Dermis blood vessel endothelial cell (primary cell): ENCODE results near the gene LY6G6F. TPM values are rescaled to one million over a fixed set of nuclear protein-coding genes. Genes with fewer than 3 reads are reported as not detected.
"Not testable (repeated sequence)": the region's sequence is repeated elsewhere in the genome, so short reads cannot be mapped to it uniquely, and the experiment has no call there.

Source experiments
- DNase-seq: peaks from one replicate; pipeline ENCODE4 v3.0.0; 2010
- total RNA-seq: library from RNA; depleted of rRNA; stranded (reverse); fragments of >200 nt; gene quantifications from 2 replicates; pipeline ENCODE4 v1.2.3, GENCODE V29; 2014

Gene LY6G6F
- total RNA-seq, 1 donor from 2014 or later = not detected

GRCh38 chr6:31705931-31706330 is 735 bp upstream of the LY6G6F start:
- no peak for DNase-seq

DNA sequence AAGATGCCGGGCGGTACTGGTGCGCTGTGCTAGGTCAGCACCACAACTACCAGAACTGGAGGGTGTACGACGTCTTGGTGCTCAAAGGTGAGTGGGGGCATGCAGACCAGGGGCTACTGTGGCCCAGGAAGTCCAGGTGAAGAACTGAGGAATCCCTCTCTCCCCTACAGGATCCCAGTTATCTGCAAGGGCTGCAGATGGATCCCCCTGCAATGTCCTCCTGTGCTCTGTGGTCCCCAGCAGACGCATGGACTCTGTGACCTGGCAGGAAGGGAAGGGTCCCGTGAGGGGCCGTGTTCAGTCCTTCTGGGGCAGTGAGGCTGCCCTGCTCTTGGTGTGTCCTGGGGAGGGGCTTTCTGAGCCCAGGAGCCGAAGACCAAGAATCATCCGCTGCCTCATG is 1.0 kb downstream of the LY6G6F start:
- DNase-seq = no peak

DNA sequence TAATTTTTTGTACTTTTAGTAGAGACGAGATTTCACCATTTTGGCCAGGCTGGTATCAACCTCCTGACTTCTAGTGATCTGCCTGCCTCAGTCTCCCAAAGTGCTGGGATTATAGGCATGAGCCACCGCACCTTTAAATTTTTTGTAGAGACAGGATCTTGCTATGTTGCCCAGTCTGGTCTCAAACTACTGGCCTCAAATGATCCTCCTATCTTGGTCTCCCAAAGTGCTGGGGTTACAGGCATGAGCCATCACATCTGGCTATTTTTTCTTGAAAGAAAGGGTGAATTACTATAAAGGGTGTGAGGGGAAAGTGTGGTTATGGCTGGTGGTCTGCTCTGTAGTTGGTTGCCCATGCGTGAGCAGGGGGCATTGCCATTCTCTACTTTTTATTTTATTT is 1.6 kb downstream of the LY6G6F start:
- DNase-seq = no peak

GRCh38 chr6:31709157-31709556 is 2.5 kb downstream of the LY6G6F start:
- not testable (repeated sequence) for DNase-seq

DNA sequence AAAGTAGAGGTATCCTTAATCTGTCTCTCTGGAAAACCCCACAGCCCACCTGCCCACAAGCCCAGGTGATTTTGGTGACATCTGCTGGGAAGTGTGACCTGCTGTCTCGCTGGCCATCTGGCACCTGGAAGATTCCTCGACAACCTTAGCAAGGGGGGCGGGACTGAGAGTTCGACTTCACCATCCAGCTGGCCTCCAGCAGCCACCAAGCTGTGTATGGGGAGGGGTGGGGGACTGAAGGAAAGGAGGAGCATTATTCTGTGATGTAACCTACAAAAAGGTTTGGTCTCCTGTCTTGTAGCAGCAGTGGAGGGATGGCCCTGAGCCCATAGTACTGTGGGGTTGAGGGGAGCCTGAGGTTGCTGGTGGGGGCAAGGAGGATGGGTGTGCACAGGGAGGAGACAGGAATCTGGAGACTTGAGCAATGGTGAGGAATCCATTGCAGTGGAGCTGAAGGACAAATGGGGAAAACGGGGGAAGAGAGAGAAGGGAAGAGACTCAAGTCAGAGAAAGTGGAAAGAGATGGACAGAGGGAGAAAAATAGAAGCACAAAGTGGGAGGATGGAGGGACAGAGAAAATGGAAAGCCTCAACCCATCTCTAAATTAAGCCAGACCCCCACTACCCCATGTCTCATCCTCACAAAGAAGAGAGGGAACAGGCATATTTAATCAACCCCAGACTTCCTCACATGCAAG is 4.0 kb downstream of the LY6G6F start:
- no peak for DNase-seq

GRCh38 chr6:31711233-31711632 is 4.6 kb downstream of the LY6G6F start:
- no peak for DNase-seq

- DNase-seq = no peak
Observed at GRCh38 chr6:31712296-31712695, 5.6 kb downstream of the LY6G6F start.

DNA sequence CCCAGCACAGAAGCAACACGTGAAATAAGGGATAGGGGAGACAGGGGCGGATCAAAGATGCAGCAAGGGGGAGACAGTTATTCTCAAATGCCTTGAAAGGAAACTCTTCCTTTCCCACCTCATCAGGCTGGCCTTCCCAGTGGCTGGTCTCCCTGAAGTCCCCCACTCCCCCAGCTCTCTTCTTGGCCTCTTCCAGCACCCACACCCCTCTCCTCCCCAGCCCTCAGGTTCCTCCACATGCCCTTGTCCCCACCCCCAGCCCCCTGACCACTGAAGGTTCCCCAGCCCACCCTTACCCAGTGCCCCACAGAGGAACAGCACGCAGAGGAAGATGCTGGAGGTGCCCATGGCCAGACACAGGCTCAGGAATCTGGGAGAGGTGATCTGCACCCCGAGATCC is 6.8 kb downstream of the LY6G6F start:
- DNase-seq = no peak

DNA sequence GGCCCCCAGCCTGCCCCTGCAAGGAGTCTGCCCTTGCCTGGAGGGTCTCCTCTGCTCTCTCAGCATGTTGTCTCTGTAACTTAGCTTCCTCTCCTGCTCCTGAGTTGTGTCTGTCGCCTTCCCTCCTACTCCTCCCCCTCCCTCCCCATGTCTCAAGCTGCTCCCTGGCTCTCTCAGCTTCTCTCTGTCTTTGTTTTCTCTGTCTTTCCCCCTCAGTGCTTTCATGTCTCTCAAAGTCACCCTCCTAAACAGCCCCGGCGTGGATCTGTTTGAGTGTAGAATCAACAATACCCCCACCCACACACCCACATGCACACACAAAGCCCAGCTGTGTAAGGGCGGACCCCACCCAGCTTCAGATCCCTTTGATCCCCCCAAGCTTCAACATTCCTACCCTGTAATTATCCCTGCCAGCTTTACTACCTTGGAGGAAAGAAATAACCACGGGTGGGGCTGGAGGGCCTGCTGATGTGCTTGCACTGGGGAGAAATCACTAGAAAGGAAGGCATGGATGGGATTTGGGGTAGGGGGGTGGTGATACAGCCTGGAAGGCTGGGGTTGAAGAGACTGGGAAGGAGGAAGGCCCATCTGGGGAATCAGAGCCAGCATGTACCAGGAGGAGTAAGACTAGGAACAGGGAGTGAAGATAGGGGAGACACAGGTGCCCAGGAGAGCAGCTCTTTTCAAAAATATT is 7.5 kb downstream of the LY6G6F start:
- DNase-seq = no peak

DNA sequence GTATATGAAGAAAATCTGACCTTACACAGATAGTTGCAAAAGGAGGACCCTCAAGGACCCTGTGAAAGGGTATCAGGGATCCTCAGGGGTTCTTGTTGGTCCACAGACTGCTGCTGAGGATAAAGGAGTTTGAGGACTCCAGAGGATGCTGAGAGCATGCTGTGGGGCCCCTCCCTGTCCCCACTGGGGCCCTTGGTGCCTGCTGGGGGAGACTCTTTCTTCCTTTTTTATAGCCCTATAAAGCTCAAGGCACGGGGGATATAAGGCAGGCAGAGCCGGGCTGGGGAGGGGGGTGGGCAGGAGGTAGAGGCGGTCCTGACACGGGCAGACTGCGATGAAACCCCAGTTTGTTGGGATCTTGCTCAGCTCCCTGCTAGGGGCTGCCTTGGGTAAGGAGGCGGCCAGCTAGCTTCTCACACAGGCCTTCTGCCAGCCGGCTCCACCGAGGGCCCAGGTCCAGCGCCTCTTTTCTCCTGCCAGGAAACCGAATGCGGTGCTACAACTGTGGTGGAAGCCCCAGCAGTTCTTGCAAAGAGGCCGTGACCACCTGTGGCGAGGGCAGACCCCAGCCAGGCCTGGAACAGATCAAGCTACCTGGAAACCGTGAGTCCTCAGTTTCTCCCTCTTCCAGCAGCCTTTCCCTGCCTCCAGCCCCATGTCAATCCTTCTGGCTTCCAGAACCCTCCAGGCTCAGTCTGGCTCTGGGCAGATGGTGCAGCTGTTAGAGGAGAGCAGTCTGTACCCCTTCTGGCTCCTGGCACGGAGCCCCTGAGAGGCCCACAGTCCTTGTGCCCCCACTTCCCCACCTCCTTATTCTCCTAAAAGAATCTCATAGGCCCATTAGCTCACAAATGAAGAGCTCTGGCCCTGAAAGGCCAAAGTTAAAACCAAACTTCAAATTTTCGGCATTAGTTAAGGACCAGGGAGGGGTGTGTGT is 8.6 kb downstream of the LY6G6F start, which contains the start of gene LY6G6D:
Gene LY6G6D, plus strand, starts transcription at position 327 of the 937 bp plus-strand sequence. Its CDS starts 8 bp downstream, at position 335.
- no peak for DNase-seq

DNA sequence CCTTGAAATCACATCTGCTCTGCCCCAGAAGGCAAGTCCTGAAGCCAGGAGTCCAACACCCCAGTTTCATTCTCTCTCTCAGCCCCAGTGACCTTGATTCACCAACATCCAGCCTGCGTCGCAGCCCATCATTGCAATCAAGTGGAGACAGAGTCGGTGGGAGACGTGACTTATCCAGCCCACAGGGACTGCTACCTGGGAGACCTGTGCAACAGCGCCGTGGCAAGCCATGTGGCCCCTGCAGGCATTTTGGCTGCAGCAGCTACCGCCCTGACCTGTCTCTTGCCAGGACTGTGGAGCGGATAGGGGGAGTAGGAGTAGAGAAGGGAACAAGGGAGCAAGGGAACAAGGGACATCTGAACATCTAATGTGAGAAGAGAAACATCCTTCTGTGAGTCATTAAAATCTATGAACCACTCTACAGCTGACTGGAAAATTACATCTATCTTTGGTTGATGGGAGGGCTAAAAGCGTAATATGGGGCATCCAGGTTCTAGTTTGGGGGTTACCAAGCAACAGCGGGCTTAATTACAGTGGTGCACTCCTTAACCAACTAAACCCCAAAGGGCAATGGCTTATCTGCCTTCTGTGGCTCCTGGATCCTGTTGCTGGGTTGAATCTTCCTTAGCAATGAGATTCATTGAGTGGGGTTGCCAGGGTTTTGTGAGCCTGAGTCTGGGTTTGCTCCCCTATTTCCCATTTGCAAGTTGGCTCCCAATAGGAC is 11.0 kb downstream of the LY6G6F start:
- no peak for DNase-seq

DNA sequence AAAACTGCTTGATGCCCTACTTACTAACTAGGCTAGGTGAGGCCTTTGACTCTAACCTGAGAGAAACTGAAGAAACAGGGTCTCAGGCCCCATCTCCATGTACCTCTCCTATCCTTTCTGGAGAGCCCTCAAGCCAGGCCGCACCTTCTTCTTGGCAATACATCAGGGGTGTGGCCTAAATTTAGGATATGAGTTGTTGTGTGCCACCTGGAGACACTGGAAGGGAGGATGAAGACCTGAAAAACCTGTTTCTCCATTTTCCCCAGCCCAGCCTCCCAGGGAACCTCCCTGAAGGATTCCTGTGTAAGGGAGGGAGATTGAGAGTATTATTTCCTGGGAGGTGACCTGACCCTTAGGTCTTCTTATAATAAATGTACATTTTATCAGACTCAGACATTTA is 11.6 kb downstream of the LY6G6F start:
- no peak for DNase-seq

DNA sequence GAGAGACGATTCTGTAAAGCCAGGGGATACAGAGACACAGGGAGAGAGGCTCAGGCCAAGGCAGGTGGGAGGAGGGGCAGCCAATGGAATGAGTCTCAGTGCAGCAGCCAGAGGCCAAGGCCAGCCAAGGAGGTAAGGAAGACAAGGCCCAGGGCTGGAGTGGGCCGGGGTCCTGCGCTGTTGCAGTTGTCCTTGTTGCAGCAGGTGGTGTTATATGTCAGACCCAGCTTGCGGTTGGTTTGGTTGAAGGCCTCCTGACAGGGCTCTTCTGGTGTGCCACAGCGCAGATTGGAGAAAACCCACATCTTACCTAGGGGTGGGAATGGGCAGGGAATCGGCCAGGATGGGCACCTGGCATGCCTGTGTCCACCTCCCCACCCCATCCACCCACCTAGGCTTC is 12.3 kb downstream of the LY6G6F start:
- DNase-seq = no peak

DNA sequence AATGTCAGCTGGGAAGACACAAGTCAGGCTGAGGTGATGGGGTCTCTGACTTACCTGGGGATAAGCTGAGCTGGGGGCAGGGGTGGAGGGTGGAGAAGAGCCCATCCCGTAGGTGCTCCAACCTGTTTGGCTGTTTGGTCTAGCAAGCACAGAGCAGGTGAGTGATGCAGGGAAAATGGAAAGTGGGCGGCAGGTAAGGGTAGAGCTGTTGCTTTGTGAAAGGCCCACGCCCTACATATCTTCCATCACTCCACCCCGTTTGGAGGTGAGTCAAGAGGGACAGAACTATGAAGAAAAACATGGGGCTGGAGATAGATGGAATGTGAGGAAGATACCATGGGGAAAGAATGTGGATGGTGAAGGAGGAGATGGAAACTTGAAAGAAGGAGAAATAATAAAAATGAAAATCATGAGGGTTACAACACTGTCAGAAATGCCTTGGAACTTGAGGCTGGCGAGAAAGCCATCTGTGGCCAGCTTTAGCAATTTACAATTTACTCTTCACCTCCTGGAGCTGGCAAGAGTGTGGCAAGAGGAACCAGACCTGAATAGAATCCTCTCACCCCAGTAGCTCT is 13.6 kb downstream of the LY6G6F start:
- DNase-seq = no peak

DNA sequence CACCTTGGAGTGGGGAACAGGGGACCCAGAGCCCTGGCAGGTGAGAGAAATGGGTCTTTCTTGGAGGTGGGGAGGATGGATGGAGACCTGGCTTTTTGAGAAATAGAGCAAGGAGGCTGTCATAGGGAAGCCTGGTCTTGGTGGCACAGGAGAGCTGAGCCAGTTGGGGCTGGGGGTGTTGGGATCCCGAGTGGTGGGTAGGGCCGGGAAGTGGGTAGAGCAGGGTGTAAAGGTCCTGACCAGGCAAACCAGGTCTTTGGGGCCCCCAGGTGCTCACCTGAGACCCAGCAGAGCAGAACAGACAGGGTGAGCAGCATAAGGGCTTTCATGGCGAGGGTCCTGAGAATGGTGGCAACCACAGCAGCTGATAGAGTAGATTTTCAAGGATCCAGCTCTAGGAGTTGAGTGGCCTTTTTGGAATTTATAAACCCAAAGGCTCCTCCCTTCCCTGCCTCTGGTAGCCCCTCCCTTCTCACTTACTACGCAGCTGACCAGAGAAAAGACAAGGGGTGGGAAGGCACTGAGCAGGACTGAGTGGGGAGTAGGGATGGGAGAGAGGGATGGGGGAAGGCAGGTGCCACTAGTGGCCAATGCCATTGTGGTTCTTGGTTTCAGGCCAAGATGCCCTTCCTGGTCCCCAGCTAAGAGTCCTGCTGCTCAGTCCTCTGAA is 14.8 kb downstream of the LY6G6F start, which contains the start of gene LY6G6C:
Gene LY6G6C, minus strand, starts transcription at position 396 of the 670 bp plus-strand sequence. Its CDS starts 67 bp downstream, at position 329.
- DNase-seq = no peak

DNA sequence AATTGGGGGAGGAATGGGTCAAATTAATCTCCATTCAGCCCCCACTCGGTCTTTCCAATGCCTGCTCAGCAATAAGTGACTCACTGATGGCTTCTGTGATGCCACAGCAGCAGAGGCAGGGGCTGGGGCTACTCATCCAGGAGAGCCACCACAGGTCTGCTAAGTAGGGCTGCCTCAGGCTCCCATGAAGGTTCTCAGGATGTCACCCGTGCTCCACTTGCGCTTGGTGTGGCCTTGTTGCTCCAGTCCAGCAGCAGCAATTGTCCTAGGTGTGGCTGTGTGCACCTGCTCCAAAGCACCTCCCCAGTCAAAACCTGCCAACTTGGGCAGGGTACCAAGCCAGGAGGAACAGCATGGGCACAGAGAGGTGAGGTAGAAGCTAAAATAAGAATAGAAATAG is 15.5 kb downstream of the LY6G6F start:
- no peak for DNase-seq

DNA sequence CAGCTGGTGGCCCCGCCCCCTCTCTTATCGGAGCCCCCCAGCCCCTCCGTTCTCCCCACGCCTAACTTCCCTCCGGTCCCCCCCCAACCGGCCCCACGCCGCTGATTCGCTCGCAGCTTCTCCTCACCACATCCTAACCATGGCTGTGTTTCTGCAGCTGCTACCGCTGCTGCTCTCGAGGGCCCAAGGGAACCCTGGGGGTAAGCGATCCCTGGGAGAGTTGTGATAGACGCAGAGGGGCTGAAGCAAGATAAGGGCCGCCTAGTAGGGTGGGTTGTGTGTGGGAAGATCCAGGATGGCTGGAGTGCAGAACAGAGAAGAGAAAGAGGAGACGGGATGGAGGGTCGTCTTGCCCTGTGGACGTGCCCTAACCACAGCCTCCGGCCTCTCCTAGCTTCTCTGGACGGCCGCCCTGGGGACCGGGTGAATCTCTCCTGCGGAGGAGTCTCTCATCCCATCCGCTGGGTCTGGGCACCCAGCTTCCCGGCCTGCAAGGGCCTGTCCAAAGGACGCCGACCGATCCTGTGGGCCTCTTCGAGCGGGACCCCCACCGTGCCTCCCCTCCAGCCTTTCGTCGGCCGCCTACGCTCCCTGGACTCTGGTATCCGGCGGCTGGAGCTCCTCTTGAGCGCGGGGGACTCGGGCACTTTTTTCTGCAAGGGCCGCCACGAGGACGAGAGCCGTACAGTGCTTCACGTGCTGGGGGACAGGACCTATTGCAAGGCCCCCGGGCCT is 16.7 kb downstream of the LY6G6F start, which contains the start of gene MPIG6B:
Gene MPIG6B, plus strand, starts transcription at position 129 of the 735 bp plus-strand sequence. Its CDS starts 11 bp downstream, at position 140.
- no peak for DNase-seq

DNA sequence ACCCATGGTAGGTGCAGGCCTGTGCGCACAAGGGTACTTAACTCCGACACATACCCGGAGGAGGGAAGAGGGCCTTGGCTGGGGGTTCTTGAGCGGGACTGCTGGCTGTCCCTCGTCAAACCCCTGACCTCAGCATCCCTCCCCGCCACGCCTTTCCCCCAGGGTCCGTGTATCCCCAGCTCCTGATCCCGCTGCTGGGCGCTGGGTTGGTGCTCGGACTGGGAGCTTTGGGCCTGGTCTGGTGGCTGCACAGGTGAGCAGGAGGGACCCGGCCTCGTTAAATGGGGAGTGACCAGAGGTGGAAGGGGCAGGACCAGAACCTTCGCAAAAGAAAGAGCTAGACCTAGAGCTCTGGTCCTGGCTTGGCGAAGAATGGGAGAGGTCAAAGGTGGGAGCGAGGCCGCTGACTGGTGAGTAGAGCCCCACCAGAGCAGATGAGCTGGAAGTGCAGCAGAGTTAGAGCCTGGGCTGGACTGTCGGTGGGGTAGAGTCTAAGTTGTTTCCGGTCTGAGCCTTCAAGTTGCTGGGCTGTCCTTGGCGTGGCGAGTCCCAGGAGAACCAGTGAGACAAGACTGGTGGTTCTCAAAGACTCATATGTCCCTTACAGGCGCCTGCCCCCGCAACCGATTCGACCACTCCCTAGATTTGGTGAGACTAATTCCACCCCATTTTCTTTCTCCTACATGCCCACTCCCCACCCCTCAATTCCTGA is 17.5 kb downstream of the LY6G6F start:
- no peak for DNase-seq

- peak; percentile 62 for DNase-seq
Observed at GRCh38 chr6:31725502-31726350, 19.1 kb downstream of the LY6G6F start.
